HepG2 (cell line): ENCODE data around the gene MNAT1.

Experiments
- BRCA1 ChIP-seq: sonication (generic); formaldehyde crosslinking; IDR thresholded peaks from 2 replicates; pipeline ENCODE4 v1.4.0; 2020; ENCODE audit warnings: missing genetic modification reagents
- NFIC ChIP-seq: IDR thresholded peaks from 2 replicates; pipeline ENCODE4 v1.6.1; 2012; ENCODE audit warnings: mild to moderate bottlenecking, low read length, inconsistent platforms
- SRSF1 ChIP-seq: fragments of 200-400 bp; formaldehyde crosslinking; optimal IDR thresholded peaks from 2 replicates; pipeline ENCODE3; 2017; ENCODE audit warnings: mild to moderate bottlenecking, low read depth, low read length, moderate library complexity
- TCF7 ChIP-seq: sonication (generic); IDR thresholded peaks from 2 replicates; pipeline ENCODE4 v1.6.1; 2016; ENCODE audit warnings: antibody characterized with exemption, low read depth
- TRIM22 ChIP-seq: fragments of 450-650 bp; IDR thresholded peaks from 2 replicates; pipeline ENCODE4 v1.6.1; 2017

DNA sequence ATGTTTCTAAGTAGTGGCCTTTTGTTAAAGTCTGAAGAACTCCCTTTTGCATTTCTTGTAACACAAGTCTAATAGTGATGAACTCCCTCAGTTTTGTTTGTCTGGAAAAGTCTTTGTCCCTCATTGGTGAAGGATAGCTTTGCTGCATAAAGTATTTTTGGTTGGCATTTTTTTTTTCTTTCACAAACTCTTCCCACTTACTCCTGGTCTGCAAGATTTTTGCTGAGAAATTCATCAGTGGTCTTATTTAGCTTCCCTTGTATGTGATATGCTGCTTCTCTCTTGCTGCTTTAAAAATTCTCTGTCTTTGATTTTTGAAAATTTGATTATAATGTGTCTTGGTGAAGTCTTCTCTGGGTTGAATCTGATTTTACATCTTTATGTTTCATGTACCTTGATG lies 223.6 kb downstream of the MNAT1 start:
- TF ChIP-seq TCF7 (no peak), TRIM22 (no peak), BRCA1 (CRISPR knock-in tag) (no peak), SRSF1 (no peak), NFIC (no peak)
